DMS114 treated with DMSO at 0.1 percent for 48 hours (cell line): ENCODE results near the gene KAZN.

Experiments
- DNase-seq: peaks from one replicate; lab custom pipeline; 2025; ENCODE audit not compliant: unreplicated experiment; lab: John Stamatoyannopoulos, UW

The KAZN gene

DNA sequence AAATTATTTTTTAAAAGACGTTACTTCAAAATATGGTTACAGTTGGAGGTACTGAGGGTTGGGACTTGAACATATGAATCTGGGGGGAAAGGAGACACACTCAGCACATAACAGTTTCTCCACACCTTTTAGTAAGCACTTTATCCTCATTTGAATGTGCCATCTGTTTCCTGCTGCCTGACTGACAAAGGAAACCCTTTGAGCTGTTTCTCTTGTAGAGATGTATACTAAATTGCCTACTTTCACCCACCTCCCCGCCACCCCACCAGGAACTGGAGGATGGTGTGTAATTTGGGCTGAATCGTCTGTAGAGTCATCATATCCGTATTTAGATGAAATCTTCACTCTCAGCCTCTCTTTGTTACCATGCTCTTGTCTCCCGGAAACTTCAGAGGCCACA lies 108.1 kb downstream of the KAZN start:
- no peak for DNase-seq

DNA sequence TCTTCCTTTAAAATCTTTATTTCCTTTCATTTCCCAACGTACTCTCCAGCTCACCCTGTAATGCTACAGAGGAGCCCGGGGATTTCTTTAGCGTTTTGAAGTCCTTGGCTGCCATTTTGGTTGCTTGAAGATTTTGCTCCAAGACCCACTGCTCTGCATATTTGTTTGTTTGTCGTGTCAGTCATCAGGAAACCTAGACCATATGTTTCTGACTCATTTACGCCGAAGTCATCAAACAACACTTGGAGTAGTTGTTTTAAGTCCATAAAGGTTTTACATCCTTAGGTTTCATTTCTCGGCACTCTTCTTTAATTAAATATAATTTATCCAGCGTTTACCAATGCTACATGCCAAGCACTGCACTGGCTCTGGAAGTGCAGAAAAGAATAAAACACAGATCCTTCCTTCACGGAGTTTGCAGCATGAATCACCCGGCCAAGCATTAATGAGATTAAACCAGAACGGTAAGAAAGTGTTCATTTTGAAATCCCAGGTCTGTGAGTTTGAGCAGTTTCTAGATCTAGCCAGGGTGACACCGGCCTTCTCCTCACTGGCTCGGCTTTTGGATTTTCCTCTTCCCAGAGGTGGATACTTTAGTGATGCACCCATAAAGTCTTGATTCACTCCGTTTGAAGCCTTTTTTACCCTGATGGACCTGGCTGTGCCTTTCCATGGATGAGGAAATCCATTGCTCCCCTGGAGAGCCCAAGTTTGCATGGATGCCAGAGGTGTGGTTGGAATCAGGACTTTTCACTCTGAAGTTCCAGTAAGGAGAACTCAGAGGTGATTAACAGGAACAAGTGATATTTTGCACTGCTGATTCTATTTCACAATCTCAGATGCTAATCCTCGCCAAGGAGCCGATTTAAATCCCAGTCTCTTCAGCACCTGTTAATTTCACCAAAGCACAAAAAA lies 109.3 kb downstream of the KAZN start:
- DNase-seq: no peak

DNA sequence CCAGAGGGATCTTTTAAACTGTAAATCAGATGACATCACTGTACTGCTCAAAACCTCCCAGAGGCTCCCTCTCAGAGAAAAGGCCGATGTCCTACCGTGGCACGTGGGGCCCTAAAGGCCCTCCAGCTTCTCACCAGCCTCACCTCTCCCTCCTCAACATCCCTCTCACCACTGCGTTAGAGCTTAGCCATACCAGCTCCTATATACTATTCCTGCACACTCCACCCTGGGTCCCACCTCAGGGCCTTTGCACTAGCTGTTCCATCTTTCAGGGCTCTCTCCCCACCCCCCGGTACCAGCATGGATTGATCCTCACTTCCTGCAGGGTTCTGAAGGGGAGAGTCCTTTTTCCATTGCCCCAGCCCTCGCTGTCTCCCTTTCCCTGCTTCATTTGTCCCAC lies 111.8 kb downstream of the KAZN start:
- DNase-seq: no peak

DNA sequence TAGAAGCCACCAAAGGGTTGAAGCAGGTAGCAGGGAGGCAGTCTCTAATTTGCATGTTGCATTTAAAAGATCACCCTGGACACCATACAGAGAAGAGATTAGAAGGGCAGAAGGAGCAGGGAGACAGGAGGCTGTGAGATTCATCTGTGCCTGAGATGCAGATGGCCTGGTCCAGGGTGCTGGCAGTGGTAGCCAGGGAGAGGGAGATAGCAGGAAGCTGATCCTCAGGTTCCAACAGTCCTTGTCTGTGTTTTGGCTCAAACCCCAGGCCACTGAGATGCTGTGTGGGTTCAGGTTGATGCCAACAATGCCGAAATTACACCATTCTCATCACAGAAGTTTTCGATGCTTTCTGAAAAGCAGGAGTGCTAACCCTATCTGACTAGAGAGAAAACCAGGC lies 113.7 kb downstream of the KAZN start:
- no peak for DNase-seq

DNA sequence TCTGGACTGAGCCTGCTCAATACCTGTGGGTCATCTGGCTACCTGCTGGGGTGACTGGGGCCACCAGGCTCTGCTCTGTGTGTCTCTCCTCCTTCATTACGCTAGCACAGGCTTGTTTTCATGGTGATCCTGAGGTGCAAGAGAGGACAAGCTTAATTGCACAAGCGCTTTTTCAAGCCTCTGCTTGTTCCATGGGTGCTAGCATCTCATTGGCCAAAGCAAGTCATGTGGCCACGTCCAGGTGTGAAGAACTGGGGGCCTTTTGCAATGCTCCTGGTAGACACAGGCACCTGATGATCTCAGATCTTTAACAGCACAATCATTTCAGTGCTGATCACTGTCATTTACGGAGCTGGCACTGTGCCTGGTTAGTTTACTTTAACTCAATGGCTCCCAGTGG lies 114.6 kb downstream of the KAZN start:
- DNase-seq: no peak

DNA sequence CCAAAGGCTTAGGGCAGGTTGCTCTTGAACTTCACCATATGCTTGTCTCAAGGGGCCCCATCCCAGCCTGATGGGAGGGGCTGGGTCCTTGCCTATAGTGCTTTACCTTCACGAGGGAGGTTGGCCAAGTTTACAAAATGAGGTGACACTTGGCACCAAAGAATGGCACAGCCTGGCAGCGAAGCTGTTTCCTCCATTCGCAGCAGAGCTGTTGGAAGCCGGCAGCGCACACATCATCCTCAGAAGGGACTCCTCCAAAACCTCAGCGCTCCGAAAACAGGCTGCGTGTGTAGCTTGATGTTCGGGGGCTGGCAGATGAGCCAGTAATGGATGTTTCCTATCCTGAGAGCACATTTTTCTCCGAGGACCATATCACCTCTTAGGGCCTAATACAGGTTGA lies 116.8 kb downstream of the KAZN start:
- DNase-seq: no peak

DNA sequence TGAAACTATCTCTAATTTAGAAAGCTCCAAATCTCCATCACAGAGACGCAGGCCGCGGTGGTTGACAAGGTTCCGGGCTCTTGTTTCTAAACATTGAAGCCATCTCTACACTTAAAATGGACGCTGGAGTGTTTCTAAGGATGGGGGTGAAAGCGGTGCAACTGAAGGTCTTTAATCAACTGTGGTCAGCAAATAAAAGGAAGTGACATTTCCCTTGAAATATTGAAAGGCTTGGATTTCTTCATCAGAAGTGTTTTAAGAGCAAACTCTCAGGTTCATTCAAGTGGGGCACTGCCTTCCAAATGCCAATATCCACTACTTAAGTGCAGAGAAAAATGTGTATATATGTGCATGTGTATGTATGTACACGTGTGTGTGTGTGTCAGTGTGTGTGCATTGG lies 117.3 kb downstream of the KAZN start:
- DNase-seq: no peak

DNA sequence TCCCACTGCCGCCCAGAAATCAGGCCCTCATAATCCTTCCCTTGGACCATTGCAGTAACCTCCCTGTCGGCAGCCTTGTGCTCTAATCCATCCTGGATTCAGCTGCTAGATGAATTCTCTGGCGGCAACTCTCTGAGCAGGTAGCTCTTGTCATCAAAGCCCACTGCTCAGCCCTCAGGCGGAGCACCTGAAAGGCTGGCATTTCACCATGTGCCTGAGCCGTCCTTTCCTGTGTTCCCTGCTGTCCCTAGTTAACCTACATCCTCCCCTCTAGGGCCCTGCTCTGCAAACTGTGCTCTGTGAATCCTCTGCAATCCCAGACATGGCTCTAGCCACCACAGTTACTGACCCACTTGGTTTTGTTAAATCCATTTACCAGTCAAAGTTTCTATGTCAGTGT lies 118.0 kb downstream of the KAZN start:
- no peak for DNase-seq

DNA sequence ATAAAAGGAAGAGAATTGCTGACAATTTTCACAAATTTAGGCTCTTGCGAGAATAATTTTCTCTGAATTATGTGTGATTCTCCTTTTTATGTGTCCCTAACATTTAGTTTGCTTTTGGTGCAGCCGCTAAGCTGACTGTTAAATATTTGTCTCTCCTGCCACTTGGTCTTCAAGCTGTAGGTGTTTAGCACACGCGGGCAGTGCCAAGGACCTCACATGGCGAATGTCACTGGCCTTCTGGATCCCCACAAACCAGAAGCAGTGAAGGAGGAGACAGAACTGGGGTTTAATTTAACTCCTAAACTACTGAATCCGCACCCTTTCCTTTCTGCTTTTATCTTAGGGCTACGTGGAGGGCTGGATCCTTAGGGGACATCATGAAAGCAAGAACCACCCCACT lies 120.0 kb downstream of the KAZN start:
- DNase-seq: no peak

DNA sequence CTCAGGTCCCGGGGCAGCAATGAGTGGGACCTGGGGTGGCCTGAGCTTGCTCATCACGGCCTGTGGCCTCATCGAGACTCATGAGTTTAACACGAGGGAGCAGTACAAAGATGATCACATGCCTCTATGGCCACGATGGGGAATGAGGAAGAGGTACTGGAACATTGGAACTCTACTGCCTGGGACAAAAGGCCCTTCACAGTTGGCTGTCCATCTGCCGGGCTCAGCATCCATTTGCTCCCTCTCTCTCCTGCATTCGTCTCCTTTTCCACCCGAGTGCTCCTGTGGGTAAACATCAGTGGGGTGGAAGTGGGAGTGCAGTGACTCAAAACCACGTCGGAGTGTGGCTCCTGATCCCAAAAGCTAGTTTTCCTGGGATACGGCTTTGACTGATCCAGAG lies 124.9 kb downstream of the KAZN start:
- no peak for DNase-seq

DNA sequence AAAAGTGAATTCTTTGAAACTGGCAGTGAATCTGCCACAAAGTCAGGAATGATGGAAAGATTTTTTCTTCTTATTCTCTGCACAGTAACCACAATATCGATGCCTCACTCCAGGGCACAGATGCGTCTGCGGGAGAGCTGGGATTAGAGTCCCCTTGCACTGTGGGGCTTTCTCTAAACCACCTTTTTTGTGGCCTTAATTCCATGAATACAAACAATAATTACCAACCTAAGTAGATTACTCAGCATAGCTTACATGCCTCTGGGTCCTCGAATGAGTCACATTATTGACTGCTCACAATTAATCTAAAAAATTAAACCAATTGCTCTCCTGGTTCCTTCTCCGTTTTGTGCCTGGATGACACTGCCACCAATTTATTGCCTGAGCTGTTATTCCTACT lies 125.8 kb downstream of the KAZN start:
- no peak for DNase-seq

DNA sequence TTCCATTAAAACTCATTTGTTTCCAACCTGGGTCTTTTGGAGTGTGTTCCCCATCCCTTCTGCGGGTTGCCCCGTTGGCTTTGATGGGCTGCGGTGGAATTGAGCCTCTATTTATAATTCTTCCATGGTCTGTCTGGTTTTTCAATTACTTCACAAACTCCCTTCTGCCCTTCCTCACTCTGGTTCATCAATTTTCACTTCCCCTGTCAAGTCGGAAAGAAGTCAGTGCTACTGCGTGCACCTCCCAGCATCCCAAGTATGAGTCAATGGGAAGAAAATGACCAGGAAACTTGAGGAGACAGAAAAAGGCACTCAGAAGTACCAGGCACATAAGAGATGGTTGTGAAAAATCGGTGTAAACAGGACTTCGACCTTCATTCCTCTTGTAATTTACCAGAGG lies 126.2 kb downstream of the KAZN start:
- no peak for DNase-seq

DNA sequence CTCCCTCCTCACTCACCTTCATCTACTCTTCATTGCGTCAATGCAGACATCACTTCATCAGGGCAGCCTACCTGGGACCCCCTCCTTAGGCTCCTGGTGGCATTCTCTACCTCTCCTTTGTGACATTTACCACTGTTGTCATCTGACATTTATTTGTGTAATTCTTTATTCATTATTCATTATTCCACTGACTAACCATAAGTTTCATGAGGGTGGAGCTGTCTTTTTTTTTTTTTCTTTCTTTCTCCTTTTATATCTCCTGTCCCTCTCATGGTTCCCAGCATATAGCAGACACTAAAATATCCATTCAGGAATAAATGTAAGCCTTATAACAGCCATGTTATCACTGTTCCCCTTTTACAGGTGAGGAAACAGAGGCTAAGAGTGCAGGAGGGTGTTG lies 126.8 kb downstream of the KAZN start:
- DNase-seq: no peak

DNA sequence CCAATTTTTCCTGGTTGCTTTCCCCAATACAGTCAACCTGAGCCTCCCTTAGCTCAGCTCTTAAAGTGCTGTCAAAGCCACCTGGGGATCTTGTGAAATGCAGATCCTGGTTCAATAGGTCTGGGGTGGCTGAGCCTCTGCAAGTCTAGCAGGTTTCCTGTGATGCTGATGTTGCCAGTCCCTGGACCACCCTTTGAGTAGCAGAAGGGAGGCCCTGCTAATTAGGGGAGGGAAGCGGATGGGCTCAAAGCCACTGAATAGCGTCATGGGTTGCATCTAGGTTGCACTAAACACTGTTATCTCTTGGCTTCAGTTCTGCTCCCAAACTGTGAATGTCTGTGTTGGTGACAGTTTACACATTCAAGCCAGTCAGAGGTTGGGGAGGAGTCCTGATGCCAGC lies 127.2 kb downstream of the KAZN start:
- DNase-seq: no peak

DNA sequence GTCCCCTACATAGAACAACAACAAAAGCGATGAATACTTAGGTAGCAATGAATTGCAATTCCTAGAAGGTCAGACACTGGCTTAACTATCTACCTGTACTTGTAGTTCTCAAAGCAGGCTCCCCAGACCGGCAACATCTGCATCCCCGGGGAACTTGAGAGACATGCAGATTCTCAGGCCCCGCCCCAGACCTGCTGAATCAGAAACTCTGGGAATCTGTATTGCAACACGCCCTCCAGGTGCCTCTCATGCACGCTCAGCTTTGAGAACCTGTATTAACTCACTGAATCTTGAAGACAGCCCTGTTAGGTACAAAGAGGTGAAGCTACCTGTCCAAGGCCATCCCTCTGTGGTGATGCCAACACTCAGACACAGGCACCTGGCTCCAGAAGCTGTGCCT lies 128.1 kb downstream of the KAZN start:
- DNase-seq: no peak

DNA sequence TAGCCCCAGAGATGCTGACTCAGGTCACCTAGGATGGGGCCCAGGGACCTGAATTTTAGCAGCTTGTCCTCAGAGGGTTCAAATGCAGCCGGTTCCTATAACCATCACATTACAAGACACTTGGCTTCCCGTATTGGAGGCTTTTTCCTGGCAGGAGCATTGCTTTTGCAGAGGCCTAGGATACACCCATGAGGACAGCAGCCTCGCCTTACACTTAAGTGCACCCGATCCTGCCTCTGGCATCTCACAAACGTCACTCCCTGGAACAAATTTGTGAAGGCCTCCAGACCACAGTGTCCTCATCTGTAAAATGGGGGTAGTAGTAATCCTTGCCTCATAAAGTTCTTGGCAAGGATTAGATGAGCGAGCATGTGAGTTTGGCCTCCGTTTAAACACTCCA lies 130.0 kb downstream of the KAZN start:
- no peak for DNase-seq

DNA sequence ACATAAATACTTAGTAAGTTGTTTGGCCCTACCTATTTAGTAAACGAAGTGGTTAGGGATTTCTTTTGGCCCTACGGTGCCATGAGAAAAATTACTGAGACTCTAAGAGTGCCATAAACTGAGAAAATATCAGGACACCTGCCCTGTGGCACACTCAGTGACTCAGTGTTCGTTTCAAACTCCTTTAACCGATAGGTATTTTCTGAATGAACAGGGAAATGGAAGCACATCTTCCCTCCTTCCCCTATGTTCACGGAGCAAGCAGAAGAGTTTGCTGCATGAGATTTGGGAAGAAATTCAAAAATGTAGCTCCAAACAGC lies 134.2 kb downstream of the KAZN start:
- no peak for DNase-seq

DNA sequence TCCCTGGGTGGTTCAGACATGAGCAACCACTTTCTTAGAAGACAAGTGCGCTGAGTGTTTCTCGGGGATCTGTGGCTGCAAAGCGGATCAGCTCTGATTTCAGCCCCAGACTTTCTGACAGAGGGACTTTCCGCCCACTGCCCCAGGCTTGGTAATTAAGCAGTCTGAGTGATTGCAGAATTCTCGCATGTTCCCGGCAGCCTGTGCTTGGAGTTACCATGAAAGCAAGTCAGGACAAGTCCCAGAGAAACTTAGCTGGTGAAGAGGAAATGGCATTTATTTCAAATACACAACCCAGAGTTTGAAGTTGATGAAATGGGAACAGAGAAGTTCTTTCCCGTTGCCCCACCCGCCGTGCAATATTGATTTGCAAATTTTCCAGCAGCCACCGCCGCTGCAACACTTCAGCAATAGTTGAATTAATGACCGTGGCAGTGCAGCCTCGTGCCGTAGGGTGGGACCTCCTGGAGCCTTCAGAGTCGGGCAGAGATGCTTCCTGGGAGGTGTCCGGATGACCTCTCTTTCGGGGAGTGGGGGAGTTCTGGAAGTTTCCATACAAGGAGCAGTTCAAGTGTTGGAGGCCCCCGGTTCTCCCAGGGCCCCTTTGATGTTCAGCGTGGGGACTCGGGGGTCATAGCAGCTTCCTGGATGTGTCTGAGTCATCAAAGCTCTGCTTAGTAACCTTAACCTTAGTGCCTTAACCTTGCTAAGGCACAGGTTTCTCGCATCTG lies 134.7 kb downstream of the KAZN start:
- DNase-seq: no peak

DNA sequence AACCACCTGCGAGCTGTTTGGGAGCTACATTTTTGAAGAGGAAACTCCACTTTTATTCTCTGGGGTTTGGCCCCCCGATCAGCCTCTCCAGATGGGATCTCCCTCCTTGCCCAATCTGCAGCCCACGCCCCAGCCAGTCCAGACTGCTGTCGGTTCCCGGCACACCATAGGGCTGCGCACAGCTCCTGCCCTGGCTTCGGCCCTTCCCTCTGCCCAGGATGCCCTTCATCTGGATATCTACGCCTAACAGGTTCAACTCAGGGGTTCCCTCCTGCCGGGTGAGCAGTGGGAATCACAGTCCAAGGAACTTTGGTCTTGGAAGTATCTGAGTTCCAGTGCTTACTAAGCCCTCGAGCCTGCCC lies 135.3 kb downstream of the KAZN start:
- no peak for DNase-seq

DNA sequence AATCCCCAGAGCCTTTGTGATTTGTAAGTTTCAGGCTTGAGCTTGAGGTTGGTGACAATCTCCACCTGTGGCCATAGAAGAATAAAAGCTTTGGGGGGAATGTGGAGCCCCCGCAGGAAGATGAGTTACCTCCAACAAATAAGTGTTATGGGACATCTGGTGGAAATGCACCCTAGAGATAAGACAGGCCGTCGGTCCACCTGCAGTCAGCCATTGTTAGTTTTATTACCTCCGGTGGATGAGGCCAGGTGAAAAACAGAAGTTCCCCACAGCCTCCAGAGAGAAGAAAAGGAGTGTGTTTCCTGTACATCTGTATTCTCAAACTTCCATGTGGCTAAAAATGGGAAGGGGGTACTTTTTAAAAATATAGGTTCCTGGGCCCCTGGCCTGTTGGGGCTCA lies 137.4 kb downstream of the KAZN start:
- DNase-seq: no peak

DNA sequence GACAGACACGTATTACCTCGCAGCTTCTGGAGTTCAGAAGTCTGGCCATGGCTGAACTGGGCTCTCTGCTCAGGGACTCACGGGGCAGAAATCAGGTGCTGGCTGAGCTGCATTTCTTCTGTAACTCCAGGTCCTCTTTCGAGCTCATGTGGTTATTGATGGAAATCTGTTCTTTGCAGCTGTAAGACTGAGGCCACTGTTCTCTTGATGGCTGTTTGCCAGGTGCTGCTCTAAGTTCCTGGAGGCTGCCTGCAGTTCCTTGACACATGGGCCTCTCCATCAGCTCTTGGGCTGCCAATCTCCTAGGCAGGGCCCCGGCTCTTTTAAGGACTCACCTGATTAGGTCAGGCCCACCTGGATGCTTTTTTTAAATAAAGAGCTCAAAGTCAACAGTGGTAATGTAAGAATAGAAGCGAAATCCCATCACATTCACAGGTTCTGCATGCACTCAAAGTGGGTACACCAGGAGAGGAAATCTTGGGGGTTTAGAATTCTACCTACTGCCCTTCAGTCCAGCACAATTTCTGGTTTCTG lies 139.1 kb downstream of the KAZN start:
- DNase-seq: no peak

DNA sequence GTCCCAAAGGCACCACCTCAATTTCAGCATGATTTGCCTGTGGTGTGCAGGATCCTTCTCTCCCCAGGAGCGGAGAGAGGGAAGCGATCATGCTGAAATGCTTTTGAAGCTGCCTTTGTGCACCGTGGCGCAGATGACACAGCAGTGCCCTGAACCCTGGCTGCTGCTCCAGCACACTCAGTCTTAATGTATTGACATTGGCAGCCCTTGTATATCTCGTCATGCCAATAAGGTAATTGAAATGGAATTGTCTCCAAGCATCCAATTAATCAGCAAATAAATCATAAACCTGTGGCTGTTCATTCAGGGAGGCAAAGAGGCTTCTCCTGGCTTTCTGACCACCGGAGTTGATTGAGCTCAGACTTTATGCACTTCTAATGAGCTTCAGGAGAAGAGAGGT lies 139.8 kb downstream of the KAZN start:
- no peak for DNase-seq

DNA sequence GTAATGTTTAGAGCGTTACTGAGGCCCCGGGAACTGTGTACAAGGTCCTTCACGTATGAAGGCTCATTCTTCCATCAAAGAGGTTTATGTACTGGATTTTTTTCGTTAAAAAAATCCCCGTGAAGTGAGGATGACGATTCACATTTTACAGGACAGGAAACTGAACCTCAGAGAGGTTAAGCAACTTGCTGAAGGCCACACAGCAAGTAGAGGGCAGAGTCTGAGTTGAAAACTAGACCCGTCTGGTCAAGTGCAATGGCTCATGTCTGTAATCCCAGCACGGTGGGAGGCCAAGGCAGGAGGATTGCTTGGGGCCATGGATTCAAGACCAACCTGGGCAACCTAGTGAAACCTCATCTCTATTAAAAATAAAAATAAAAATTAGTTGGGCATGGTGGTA lies 140.2 kb downstream of the KAZN start:
- DNase-seq: no peak
